Peyer's patch (tissue), 4 donors: ENCODE data around the gene PLA2G2C. TPM values are rescaled to one million over a fixed set of nuclear protein-coding genes. Genes with fewer than 3 reads are reported as not detected.

Source experiments
- DNase-seq, 3 donors: peaks; one replicate each; pipeline ENCODE4 v3.0.0-alpha.2; 2017 to 2019
- H3K27ac ChIP-seq, 4 donors: fragments of 200-600 bp; sonication (generic); one replicate each; pipeline ENCODE4 v1.5.1; 2016 to 2019
- H3K27me3 ChIP-seq, 2 donors: fragments of 200-600 bp; sonication (generic); one replicate each; pipeline ENCODE4 v1.5.1; 2019
- H3K36me3 ChIP-seq, 3 donors: fragments of 200-600 bp; sonication (generic); one replicate each; pipeline ENCODE4 v1.5.1; 2016 to 2019
- H3K4me1 ChIP-seq, 4 donors: fragments of 200-600 bp; sonication (generic); one replicate each; pipeline ENCODE4 v1.5.1; 2016 to 2019
- H3K4me3 ChIP-seq, 4 donors: fragments of 200-600 bp; sonication (generic); 1 replicate in 3 of 4; 2 replicates in 1 of 4; pipeline ENCODE4 v1.5.1; 2016 to 2019; ENCODE audit warnings: mild to moderate bottlenecking in 1 of 4
- H3K9me3 ChIP-seq, 4 donors: fragments of 200-600 bp; sonication (generic); one replicate each; pipeline ENCODE4 v1.5.1; 2016 to 2019; ENCODE audit warnings: mild to moderate bottlenecking in 1 of 4
- POLR2A ChIP-seq, 2 donors: fragments of 450-650 bp; IDR thresholded peaks; one replicate each; pipeline ENCODE4 v1.5.1; 2017; ENCODE audit warnings: antibody characterized with exemption in 2 of 2, mild to moderate bottlenecking in 2 of 2, moderate library complexity in 2 of 2
- total RNA-seq, 4 donors: library from RNA; depleted of rRNA; stranded (reverse); fragments of >200 nt; gene quantifications; one replicate each; pipeline ENCODE4 v1.1.0, GENCODE V29; 2016
- TF ChIP-seq, protein P1 (sequence below), 6 experiments: fragments of 450-650 bp in 4 of 6; fragments of 200-600 bp in 2 of 6; sonication (generic) in 1 of 6; IDR thresholded peaks; one replicate each; pipeline ENCODE4 v1.5.1; 2017 to 2019; ENCODE audit warnings: antibody characterized with exemption in 6 of 6, mild to moderate bottlenecking in 3 of 6, moderate library complexity in 1 of 6

The PLA2G2C gene
- total RNA-seq, 4 donors from 2014 or later: 1.0 TPM; not detected in 3

DNA sequence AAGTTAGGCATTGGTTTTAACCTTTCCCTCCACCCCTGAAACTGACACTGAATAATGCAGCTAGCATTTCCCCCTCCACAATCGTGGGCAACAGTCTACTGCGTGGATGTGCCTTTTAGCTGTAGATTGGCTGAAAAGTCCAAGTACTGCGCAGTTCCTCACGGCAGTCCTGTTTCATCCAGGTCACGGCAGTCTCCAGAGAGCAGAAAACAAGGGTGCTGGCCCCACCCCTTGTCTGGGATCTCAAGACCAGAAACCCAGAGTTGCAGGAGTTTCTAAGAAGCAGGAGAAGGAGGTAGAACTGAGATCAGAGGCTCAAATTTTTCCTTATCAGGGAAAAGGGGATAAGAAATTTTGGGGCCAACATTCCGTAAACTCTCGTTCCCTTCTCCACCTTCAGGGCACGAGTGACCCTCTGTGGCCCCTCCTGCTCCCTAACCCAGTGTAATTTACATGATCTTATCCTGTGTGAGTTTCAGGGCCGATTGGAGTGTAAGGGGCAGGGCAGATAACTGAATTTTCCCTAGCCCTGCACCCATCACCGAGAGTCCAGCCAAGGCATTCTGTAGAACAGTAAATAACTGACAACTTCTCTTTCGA lies 25.9 kb upstream of the PLA2G2C start:
- H3K4me1 ChIP-seq: peaks cover 0 to 22% (median 7%) of the 10 kb centered on the region in 4 donors
- H3K27me3 ChIP-seq: no peaks in the 10 kb centered on the region
- H3K36me3 ChIP-seq: no peaks in the 10 kb centered on the region
- H3K27ac ChIP-seq: no peak overlapping the region
- no peak for DNase-seq
- no peak for TF ChIP-seq POLR2A (IDR thresholded peaks at IDR 0.05)
- TF ChIP-seq, protein P1, sequence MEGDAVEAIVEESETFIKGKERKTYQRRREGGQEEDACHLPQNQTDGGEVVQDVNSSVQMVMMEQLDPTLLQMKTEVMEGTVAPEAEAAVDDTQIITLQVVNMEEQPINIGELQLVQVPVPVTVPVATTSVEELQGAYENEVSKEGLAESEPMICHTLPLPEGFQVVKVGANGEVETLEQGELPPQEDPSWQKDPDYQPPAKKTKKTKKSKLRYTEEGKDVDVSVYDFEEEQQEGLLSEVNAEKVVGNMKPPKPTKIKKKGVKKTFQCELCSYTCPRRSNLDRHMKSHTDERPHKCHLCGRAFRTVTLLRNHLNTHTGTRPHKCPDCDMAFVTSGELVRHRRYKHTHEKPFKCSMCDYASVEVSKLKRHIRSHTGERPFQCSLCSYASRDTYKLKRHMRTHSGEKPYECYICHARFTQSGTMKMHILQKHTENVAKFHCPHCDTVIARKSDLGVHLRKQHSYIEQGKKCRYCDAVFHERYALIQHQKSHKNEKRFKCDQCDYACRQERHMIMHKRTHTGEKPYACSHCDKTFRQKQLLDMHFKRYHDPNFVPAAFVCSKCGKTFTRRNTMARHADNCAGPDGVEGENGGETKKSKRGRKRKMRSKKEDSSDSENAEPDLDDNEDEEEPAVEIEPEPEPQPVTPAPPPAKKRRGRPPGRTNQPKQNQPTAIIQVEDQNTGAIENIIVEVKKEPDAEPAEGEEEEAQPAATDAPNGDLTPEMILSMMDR (IDR thresholded peaks at IDR 0.05): no peak
- H3K4me3 ChIP-seq: no peak overlapping the region
- no peaks in the 10 kb centered on the region for H3K9me3 ChIP-seq

DNA sequence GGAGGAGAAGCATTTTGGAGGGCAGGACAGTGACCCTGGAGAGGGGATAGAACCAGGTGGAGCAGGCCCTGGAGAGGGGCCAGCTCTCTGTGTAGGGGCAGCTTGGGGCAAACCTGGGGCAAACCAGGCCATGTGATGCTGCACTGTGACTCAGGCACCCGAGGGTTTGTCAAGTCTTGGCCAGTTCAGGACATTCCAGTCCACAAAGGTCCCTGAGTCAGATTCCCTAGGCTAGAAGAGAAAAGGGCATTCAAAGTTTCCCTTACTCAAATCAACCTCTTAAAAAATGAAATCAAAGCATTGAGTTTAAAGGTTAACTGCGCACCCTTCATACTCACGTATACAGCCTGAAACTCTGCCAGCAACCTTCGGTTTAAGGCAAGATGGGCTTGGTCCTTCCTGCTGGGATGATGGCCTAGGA lies 25.2 kb upstream of the PLA2G2C start:
- Histone ChIP-seq H3K9me3 (no peaks in the 10 kb centered on the region), H3K27ac (peak overlapping the region in 1 of 4 donors; percentile 26), H3K4me1 (peaks cover 0 to 22% (median 7%) of the 10 kb centered on the region in 4 donors), H3K36me3 (no peaks in the 10 kb centered on the region), H3K27me3 (no peaks in the 10 kb centered on the region), H3K4me3 (no peak overlapping the region)
- DNase-seq: peak in 1 of 3 donors; percentile 57
- TF ChIP-seq, protein P1 (IDR thresholded peaks at IDR 0.05): no peak

DNA sequence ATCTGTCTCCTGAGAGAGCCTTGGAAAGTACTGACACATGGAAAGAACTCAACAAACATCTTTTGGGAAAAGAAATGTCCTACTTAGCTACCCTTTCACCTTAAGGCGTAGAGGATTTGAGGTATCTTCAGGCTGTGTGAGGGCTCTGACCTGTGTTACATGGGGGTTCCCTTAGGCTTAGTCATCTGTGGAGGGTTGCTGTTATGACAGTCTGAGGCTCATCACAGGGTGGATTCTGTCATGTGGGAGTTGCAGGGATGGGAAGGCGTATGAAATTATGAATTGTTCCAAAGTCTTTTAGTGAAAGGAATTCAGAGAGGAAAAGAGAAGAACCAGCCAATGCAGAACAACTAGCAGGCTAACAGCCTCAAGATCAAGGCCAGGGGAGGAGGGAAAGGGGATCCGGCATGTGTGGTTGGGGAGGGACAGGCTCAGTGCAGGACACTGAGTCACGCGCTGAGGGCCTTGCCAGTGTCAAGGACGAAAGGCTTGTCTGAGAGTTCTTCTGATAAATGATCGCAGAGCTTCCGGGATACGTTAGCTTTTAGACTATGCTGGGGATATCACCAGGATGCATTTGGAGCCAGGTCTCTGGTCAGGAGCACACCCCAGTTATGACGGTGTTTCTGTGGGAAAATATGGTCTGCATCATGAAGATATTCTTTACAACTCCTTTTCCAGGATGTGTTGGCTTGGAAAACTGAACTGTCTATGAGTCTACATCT lies 24.6 kb upstream of the PLA2G2C start:
- Histone ChIP-seq H3K27me3 (no peaks in the 10 kb centered on the region), H3K4me1 (peaks cover 0 to 22% (median 7%) of the 10 kb centered on the region in 4 donors), H3K36me3 (no peaks in the 10 kb centered on the region), H3K27ac (peak overlapping the region in 1 of 4 donors; percentile 26), H3K4me3 (no peak overlapping the region), H3K9me3 (no peaks in the 10 kb centered on the region)
- TF ChIP-seq, protein P1 (IDR thresholded peaks at IDR 0.05): no peak
- no peak for TF ChIP-seq POLR2A (IDR thresholded peaks at IDR 0.05)
- no peak for DNase-seq

DNA sequence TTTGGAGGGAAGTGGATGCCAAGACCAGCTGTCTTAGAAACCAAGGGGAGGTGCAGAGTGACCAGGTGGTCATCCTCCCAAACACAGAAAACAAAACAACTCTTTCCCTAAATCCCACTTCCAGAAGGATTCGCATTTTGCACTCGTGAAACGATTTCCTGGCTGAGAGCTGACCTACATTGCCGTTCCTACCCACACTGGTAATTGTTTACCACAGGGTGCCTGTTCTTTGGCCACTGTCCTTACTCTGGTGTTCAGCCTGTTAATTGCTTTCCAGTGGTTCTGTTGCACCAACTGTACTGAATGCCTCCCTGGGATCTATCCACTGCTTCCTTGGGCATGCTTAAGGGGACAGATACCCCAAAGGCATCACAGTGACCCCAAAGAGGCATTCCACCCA lies 23.2 kb upstream of the PLA2G2C start:
- Histone ChIP-seq H3K4me3 (no peak overlapping the region), H3K9me3 (no peaks in the 10 kb centered on the region), H3K4me1 (peaks cover 0 to 22% (median 7%) of the 10 kb centered on the region in 4 donors), H3K36me3 (no peaks in the 10 kb centered on the region), H3K27ac (no peak overlapping the region), H3K27me3 (no peaks in the 10 kb centered on the region)
- TF ChIP-seq, protein P1 (IDR thresholded peaks at IDR 0.05): no peak
- TF ChIP-seq POLR2A (IDR thresholded peaks at IDR 0.05): no peak
- DNase-seq: no peak

DNA sequence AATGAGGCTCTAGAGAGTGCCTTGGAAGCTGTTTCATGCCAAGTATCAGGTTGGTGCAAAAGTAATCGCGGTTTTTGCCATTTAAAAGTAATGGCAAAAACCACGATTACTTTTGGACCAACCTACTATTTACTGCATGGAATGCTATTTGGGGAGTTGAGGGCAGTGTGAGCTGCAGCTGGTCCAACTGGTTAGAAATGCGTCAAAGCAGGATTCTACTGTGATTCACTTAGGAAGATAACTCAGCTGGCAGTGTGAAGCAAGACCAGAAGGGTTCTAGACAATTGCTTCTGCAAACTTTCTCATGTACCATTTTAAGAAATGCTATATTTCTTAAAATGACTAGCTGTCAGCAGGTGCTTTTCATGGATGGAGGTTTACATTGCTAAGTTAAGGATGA lies 21.2 kb upstream of the PLA2G2C start:
- Histone ChIP-seq H3K27ac (no peak overlapping the region), H3K4me3 (no peak overlapping the region), H3K27me3 (no peaks in the 10 kb centered on the region), H3K36me3 (no peaks in the 10 kb centered on the region), H3K9me3 (no peaks in the 10 kb centered on the region), H3K4me1 (peaks cover 0 to 14% (median 3%) of the 10 kb centered on the region in 4 donors)
- TF ChIP-seq POLR2A (IDR thresholded peaks at IDR 0.05): no peak
- TF ChIP-seq, protein P1 (IDR thresholded peaks at IDR 0.05): no peak
- DNase-seq: no peak
